ENCODE measurements around the gene F8A2.
"Not testable (repeated sequence)": the region's sequence is repeated elsewhere in the genome, so short reads cannot be mapped to it uniquely, and the experiment has no call there.

F8A2 gene

DNA sequence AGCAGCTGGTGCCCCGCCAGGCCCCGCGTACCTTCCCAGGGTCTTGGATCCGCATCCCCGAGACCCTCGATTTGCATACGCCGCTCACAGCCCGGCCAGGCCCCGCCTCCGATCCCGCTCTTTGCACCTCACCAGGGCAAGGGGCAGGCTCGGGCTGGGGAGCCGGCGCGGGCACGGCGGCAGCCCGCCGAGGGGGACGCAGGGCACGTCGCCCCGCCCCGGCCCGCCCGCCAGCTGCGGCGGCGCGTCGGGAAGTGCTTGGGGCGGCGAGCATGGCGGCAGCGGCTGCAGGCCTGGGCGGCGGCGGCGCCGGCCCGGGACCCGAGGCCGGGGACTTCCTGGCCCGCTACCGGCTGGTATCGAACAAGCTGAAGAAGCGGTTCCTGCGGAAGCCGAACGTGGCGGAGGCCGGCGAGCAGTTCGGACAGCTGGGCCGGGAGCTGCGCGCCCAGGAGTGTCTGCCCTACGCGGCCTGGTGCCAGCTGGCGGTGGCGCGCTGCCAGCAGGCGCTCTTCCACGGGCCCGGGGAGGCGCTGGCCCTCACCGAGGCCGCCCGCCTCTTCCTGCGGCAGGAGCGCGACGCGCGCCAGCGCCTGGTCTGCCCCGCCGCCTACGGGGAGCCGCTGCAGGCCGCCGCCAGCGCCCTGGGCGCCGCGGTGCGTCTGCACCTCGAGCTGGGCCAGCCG is at the start of gene F8A2:
Gene F8A2 (plus strand): TSS at position 253 of the 686 bp plus-strand sequence. CDS start 20 bp downstream, at position 273.
- DNase-seq, result not testable (repeated sequence)

DNA sequence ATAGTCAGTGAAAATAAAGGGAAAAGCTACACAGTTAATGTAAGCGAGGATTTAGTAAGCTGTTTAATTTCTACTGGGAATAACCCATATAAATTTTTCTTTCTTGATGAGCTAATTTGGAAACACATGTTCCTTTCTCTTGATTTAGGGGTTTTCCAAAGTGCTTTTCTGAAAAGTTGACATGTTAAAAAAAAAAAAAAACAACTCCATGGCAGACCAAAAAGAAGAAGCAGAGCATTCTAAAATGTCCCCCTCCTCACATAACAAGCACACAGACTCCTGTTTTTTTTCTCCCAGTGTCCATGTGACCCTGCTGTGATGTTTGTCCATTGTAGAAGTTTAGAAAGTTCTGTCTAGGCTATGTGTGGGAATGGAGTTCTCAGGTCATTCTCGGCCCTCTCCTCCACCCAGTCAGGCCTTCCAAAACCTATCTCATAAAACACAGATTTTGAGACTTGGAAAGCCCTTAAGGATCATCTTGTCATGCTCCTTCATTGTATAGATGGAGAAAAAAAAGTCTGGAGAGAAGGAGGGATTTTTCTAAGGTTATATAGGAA is 48.3 kb upstream of the F8A2 start:
- DNase-seq, result peak; percentile 17 to 66 (median 52)

DNA sequence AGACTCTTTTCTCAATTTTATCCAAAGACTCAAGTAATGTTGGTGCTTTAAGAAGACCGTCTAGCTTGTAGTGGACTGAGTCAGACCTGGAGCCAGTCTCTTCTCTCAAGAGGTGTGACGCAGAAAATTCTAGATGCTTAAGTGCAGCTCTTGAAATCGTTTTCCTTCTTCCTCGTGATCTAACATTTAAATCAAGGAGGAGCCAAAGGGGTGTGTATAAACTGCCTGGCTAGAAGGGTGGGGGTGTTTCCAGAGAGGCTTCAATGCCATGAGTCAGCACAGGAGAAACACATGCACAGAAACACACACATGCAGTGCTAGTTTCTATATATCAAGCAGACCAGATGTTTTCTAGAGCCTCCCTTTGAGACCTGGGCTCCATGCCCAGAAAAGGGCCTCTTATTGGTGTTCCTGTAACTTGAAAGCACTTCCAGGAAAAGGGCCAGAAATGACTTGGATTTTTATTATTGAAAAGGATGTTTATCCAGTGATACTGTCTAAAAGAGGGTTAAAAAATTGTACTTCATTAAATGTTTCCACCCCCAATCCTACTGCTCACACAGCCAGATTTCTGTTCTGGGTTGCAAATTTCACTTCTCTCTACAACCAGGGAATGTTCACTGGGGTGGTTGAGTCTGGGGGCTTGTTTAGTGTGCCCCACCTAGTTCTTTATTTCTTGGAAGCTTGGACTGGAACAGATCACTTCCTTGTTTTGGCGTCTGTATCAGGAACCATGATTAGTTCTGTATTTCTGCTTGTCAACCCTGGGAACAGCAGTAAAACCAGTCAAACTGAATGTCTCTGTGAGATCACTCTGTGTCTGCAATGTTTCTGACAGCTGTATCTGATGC is 47.2 kb upstream of the F8A2 start, which contains the start of gene CLIC2:
Gene CLIC2 (minus strand): TSS at position 129 of the 851 bp plus-strand sequence. CDS start 187 bp downstream, outside the sequence.
- DNase-seq, result peak; percentile 71 to 91 (median 83)

DNA sequence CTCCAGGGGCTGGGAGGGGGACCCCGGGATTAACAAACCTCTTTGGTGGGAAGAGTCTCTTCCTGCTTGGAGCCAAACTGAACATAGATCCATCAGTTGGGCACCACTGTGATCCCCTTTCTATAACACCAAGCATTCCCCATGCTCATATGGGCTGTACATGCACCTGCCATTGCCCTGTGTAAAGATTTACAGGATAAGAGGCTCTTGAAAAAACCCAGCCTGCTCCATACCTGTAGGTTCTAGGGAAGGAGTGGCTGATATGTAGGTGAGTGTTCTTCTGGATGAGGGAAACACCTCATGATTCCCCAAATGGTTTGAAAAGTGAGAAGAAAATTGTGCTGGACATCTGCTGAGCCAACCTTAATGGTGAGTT is 46.6 kb upstream of the F8A2 start:
- DNase-seq, result peak in 1 of 3 donors; percentile 32

DNA sequence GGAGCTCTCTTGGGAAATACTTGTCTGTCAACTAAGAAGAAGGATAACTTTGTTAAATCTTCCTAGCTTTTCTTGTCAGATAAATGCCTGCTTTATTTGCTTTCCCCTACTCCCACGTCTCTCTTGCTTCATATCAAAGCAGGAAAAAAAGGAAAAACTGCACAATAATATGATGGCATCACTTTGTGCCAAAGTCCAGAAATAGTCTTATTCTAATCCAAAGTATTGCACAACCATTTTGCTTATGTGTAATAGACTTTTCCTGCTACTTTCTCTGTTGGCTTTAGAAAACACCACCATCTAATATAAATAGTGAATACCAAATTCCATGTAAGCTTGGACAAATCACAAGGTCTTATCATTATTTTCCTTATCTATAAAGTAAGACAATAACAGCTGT is 36.2 kb upstream of the F8A2 start:
- not testable (repeated sequence) for DNase-seq

DNA sequence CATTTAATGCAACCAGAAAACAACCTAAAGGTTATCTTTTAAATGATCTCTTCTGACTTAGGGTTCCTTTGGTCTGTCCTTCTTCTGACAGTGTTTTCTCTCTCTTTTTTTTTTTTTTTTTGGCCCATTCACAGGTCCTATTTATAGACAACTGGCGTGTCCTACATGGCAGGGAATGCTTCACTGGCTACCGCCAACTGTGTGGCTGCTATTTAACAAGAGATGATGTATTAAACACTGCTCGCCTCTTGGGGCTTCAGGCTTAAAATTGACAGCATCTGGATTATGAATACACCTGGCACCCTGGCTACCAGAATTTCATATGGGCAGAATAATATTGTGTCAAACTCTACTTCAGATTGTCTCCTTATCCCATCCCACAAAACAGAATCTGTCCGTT is 32.4 kb upstream of the F8A2 start:
- not testable (repeated sequence) for DNase-seq

DNA sequence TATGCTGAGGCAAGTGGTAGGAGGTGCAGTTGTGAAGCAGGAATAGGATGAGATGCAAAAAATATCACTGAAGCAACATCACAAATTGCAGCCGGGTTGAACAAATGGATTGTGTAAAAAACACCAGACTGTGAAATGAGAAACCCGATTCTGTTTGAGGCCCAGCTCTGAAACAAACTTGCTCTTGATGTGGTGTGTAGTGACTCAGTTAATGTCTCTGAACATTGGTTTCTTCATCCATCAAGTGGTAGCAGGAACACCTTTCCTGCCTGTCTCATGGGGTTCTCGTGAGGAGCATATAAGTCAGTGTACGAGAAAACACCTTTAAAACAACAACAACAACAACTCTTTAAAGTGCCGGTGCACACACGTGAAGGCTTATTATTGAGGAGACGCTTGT is 18.2 kb upstream of the F8A2 start:
- not testable (repeated sequence) for DNase-seq

DNA sequence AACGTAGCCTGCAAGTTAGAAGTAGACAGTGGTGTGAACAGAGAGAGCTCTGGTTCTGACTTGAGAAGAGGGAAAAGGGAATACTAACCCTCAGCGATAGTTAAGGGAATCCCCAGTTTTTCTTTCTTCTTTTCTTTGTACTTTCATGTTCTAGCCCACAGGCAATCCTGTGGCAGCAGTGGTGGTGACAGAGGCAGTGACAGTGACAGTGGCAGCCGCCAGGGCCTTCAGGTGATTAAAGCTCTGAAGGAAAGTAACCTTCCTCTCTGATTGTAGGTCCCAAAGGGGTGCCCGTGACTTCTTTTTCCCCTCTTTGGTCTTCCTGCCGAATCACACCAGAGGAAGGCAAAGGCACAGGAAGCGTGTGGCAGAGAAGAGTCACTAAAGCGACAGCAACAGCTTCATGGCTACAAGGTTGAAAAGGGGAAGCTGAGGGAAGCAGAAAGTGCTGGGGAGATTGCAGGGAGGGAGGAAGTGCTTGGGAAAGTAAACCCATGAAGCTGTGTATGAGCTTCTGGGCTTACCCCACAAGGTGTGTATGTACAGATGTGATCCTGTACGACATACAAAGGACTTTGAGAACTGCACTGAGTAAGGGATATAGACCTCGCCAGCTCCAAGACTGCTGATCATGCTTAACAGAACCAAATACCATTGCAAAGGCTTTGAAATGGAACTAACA is 8.0 kb upstream of the F8A2 start:
- DNase-seq, result not testable (repeated sequence)

DNA sequence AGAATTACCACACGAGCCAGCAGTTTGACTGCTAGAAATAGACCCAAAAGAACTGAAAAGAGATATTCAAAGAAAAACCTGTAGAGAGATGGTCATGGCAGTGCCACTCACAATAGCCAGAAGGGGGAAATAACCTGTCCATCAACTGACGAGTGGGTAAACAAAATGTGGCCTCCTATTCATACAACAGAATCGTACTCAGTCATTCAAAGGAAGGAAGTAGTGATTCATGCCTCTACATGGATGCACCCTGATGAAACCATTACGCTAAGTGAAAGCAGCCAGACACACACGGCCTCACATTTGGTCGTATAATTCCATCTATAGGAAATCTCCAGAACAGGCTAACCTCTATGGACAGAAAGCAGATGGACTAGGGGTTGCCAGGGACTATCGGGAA is 2.1 kb upstream of the F8A2 start:
- DNase-seq, result not testable (repeated sequence)

DNA sequence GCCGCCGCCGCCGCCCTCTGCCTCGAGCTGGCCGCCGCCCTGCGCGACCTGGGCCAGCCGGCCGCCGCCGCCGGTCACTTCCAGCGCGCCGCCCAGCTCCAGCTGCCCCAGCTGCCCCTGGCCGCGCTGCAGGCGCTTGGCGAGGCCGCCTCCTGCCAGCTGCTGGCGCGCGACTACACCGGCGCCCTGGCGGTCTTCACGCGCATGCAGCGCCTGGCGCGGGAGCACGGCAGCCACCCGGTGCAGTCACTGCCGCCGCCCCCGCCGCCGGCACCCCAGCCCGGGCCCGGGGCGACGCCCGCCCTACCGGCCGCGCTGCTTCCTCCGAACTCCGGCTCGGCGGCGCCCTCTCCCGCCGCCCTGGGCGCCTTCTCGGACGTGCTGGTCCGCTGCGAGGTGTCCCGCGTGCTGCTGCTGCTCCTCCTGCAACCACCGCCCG is 653 bp downstream of the F8A2 start:
- not testable (repeated sequence) for DNase-seq

DNA sequence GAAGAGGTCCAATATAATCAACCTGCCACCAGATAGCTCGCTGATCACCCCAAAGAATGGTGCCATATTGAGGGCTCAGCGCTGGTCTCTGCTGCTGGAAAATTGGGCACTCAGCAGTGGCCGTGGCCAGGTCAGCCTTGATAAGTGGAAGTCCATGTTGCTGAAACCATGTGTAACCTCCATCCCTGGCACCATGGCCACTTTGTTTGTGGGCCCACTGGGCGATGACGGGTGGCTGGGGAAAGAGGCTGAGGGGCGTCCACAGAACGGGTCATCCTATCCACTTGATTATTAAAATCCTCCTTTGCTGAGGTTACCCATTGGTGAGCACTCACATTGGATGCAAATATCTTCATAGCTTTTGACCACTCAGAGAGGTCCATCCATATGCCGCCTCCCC is 7.7 kb downstream of the F8A2 start:
- no peak for DNase-seq

DNA sequence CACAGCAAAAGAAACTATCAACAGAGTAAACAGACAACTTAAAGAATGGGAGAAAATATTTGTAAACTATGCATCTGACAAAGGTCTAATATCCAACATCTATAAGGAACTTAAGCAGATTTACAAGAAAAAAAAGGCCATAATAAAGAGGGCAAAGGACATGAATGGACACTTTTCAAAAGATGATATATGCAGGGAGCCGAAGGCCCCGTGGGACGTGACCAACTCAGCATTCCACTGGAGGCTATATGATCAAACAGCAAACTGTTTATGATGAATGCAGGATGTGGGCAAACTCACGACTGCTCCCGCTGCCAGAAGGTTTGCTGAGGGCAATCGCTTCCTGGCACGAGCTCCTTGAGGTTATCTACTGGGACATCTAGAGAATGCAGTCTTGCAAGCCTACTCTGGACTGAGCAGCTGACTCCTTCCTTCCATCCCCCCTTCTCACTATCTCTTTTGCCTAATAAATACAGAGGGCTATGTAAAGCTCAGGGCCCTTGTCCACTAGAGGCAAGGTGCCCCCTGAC is 12.9 kb downstream of the F8A2 start:
- not testable (repeated sequence) for DNase-seq

DNA sequence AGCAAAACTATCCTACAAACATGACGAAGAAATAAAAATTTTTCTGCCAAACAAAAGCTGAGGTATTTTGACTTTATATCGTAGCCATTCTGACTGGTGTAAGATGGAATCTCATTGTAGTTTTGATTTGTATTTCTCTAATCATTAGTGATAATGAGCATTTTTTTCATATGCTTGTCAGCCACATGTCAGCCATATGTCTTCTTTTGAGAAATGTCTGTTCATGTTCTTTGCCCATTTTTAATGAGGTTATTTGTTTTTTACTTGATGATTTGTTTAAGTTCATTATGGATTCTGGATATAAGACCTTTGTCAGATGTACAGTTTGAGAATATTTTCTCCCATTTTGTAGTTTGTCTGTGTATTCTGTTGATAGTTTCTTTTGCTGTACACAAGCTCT is 24.5 kb downstream of the F8A2 start:
- DNase-seq, result no peak

DNA sequence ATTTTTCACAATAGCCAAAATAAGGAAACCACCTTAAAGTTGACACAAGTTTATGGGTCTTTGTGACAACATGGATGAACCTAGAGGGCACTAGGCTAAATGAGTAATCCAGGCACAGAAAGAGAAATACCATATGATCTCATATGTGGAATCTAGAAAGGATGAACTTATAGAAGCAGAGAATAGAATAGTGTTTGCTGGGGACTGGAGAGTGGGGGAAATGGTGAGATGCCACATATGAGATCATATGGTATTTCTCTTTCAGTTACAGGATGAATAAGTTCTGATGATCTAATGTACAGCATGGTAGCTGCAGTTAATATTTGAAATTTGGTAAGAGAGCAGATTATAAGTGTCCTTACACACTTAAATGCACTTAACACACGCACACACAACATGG is 35.9 kb downstream of the F8A2 start:
- DNase-seq, result no peak

Data from suppressor macrophage treated with lipopolysaccharide for 1 hour (primary cell).